ENCODE measurements around the gene ATAD3B.
"Not testable (repeated sequence)": the region's sequence is repeated elsewhere in the genome, so short reads cannot be mapped to it uniquely, and the experiment has no call there.

The ATAD3B gene

DNA sequence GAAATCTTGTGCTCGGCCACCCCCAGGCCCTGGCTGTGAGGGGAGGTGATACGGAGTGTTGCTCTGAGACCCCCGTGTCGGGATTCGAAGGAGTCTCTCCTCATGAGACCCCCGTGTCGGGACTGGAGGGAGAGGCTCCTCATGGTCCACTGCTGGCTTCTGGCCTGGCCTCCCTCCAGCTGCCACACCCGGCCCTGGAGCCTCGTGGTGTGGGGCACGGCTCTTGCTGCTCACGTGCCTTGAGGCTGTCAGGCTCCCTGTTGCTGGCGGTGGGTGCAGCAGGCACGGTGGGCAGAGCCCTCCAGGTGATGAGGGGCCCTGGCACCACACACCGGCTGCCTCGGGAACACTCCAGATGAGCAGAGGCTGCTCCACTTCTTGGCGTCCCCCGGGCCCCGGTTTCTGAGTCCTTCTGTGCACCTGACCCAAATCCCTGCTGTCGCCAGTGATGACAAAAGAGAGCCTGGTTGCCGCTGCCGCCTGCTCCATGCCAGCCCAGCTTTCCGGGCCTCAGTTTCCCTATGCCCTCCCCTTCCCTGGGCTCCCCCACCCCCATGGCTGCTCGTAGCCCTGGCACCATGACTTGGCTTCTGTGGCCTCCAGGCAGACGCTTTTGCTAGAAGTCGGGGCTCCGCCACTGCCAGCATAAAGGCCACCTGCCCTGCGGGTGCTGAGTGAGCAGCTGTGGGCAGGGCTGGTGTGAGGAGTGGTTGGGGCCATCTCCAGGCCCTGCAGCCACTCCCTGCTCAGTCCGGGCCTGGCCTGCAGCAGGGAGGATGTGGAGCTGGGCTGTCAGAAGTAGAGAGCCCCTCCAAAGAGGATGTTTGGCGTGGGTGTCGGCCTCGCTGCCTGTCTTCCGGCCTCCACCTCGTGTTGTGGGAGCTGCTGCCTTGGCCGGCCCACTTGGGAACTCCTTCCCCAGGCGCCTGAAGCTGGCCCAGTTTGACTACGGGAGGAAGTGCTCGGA is 57.0 kb downstream of the ATAD3B start:
- Mint-ChIP-seq H3K36me3 (peaks cover 44 to 48% of the 10 kb centered on the region in 2 donors), H3K27ac (no peak overlapping the region), H3K4me3 (no peak overlapping the region), H3K4me1 (no peaks in the 10 kb centered on the region), H3K9me3 (peaks cover 4 to 6% of the 10 kb centered on the region in 2 donors), H3K27me3 (no peaks in the 10 kb centered on the region)
- no peak for DNase-seq
- ATAC-seq (replicated peaks) = no peak

- DNase-seq (no peak), ATAC-seq (replicated peaks) (no peak)
- Mint-ChIP-seq H3K27me3 (no peaks in the 10 kb centered on the region), H3K4me1 (no peaks in the 10 kb centered on the region), H3K36me3 (peaks cover 47 to 48% of the 10 kb centered on the region in 2 donors), H3K9me3 (peaks cover 4 to 6% of the 10 kb centered on the region in 2 donors), H3K27ac (no peak overlapping the region), H3K4me3 (no peak overlapping the region)
Measured at GRCh38 chr1:1529321-1529720, 57.8 kb downstream of the ATAD3B start.

- H3K36me3 Mint-ChIP-seq = peaks cover 46 to 47% of the 10 kb centered on the region in 2 donors
- H3K27ac Mint-ChIP-seq = no peak overlapping the region
- no peaks in the 10 kb centered on the region for H3K4me1 Mint-ChIP-seq
- H3K27me3 Mint-ChIP-seq = no peaks in the 10 kb centered on the region
- H3K9me3 Mint-ChIP-seq = peaks cover 4 to 6% of the 10 kb centered on the region in 2 donors
- no peak for DNase-seq
- H3K4me3 Mint-ChIP-seq = no peak overlapping the region
- ATAC-seq (replicated peaks) = no peak
Measured at GRCh38 chr1:1529936-1530335, 58.4 kb downstream of the ATAD3B start.

DNA sequence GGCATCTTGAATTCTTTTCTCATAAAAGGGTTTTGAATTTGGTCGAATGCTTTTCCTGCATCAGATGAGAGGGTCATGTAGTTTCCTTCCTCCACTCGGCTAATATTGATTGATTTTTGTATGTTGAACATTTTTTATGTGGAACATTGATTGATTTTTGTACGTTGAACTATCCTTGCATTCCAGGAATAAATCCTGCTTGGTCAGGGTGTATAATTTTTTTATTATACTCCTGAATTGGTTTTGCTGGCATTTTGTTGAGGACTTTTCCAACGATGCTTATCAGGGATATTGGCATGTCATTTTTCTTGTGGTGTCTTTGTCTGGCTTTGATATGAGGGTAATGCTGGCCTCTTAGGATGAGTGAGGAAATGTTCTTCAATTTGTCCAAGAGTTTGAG is 60.4 kb downstream of the ATAD3B start:
- peak overlapping the region; percentile 65 for H3K27ac Mint-ChIP-seq
- no peaks in the 10 kb centered on the region for H3K4me1 Mint-ChIP-seq
- no peaks in the 10 kb centered on the region for H3K27me3 Mint-ChIP-seq
- DNase-seq (no peak), ATAC-seq (replicated peaks) (no peak)
- H3K4me3 Mint-ChIP-seq = no peak overlapping the region
- H3K36me3 Mint-ChIP-seq = peaks cover 45% of the 10 kb centered on the region in 2 donors
- peaks cover 4 to 6% of the 10 kb centered on the region in 2 donors for H3K9me3 Mint-ChIP-seq

- not testable (repeated sequence) for H3K4me3 Mint-ChIP-seq; H3K27me3 Mint-ChIP-seq; H3K27ac Mint-ChIP-seq; H3K9me3 Mint-ChIP-seq; ATAC-seq (replicated peaks); H3K4me1 Mint-ChIP-seq; DNase-seq
- peaks cover 37 to 38% of the 10 kb centered on the region in 2 donors for H3K36me3 Mint-ChIP-seq
Measured at GRCh38 chr1:1533176-1533893, 61.8 kb downstream of the ATAD3B start.

GRCh38 chr1:1533894-1534291 is 62.3 kb downstream of the ATAD3B start:
- not testable (repeated sequence) for H3K9me3 Mint-ChIP-seq; H3K4me3 Mint-ChIP-seq; H3K4me1 Mint-ChIP-seq; ATAC-seq (replicated peaks); H3K27ac Mint-ChIP-seq; DNase-seq; H3K27me3 Mint-ChIP-seq
- peaks cover 34% of the 10 kb centered on the region in 2 donors for H3K36me3 Mint-ChIP-seq

DNA sequence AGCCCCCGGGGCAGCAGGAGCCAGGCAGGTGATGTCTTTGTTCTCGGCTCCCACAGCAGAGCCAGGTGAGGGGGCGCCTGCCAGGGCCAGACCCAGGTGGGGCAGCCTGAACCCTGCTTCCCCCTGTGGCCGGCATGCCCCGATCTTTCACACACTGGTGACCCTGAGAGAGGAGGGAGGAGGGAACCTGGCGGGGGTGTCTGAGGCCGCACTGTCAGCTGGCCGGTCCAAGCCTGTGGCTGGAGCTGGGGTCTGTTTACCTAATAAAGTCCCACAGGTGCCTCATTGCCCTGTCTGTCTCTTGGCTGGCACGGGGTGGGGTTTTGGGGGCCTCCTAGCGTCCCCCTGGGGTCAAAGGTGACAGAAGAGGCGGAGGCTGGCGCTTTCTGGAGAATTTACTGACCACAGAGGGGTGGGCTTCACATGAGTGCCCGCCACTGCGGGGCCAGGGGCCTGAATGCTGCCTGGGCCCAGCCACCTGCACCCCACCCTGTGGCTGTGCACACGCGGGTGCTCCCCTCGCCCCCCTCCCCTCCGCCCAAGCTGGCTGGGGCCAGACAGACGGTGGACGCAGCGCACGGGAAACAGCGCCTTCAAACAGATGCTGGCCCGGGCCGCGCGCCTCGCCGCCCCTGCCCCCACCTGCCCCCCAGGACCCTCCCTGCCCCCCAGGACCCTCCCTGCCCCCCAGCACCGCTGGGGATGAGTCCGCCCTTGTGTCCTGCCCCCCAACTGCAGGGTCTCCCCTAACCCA is 63.0 kb downstream of the ATAD3B start:
- Mint-ChIP-seq H3K4me1 (peaks cover 2 to 5% of the 10 kb centered on the region in 2 donors), H3K27ac (no peak overlapping the region), H3K27me3 (peaks cover 5 to 11% of the 10 kb centered on the region in 2 donors), H3K9me3 (peaks cover 4 to 6% of the 10 kb centered on the region in 2 donors), H3K36me3 (peaks cover 30 to 32% of the 10 kb centered on the region in 2 donors), H3K4me3 (no peak overlapping the region)
- DNase-seq (no peak), ATAC-seq (replicated peaks) (no peak)

- no peak for ATAC-seq (replicated peaks)
- Mint-ChIP-seq H3K4me3 (no peak overlapping the region), H3K4me1 (peaks cover 3 to 5% of the 10 kb centered on the region in 2 donors), H3K36me3 (peaks cover 24% of the 10 kb centered on the region in 2 donors), H3K27me3 (peaks cover 5 to 12% of the 10 kb centered on the region in 2 donors), H3K9me3 (peaks cover 4 to 6% of the 10 kb centered on the region in 2 donors), H3K27ac (no peak overlapping the region)
- no peak for DNase-seq
Measured at GRCh38 chr1:1535201-1536018, 63.8 kb downstream of the ATAD3B start.

GRCh38 chr1:1536019-1536937 is 64.7 kb downstream of the ATAD3B start:
- Mint-ChIP-seq H3K4me1 (peaks cover 3 to 5% of the 10 kb centered on the region in 2 donors), H3K27ac (no peak overlapping the region), H3K9me3 (peaks cover 4% of the 10 kb centered on the region in 2 donors), H3K36me3 (peaks cover 19% of the 10 kb centered on the region in 2 donors), H3K27me3 (peaks cover 5 to 12% of the 10 kb centered on the region in 2 donors), H3K4me3 (no peak overlapping the region)
- DNase-seq = no peak
- no peak for ATAC-seq (replicated peaks)

DNA sequence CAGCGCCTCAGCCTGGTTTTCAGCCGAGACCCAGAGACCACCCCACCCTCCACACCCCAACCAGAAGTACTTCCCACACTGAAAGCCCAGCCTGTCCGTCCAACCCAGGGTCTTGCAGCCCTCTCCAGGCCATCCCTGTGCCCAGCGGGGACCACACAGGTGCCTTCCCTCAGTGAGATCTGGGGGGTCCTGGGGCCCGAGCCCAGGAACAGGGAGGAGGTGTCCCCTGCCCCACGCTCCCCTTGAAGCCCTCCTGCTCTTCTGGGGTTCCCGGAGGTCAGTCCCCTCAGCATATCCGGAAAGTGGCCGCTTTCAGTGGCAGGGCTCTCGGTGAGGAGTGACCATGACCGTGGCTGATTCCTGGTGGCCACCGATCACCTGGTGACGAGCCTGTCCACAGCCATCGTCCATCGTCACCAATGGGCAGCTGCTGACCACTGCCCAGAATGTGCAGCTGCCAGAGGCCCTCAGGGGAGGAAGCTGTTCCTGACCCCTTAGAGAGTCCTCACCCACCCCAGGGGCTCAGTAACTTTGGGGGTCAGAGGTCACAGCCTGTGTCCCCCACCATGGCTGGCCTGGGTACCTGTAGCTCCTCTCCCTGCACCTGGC is 65.5 kb downstream of the ATAD3B start:
- Mint-ChIP-seq H3K36me3 (peaks cover 21 to 22% of the 10 kb centered on the region in 2 donors), H3K9me3 (peaks cover 1 to 2% of the 10 kb centered on the region in 2 donors), H3K4me1 (peaks cover 3 to 5% of the 10 kb centered on the region in 2 donors), H3K27me3 (peaks cover 5 to 12% of the 10 kb centered on the region in 2 donors), H3K4me3 (no peak overlapping the region), H3K27ac (no peak overlapping the region)
- ATAC-seq (replicated peaks) (no peak), DNase-seq (no peak)

DNA sequence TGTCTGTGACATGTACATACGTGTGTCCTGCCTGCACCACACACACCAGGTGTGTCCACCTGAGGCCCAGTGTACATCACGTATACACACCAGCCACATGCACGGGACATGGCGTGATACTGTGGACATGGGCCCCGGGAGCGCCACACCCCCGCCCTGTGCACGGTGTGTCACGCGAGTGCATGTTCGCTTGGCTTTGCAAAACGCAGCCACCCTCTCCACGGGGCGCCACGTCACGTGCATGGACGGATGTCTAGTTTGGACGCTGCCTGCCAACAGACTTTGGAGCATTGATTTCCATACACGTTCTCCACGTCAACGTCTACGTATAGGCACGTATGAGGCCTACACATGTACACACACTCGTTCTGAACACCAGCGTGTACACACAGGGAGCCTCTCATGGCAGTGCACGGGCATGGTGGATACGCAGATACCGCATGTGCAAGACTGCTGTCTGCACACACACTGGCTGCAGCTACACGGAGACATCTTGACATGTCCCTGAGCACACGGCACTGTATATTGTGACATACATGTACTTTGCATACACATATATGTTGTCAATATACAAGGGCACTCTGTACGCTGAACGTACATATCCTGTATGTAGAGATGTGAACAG is 66.2 kb downstream of the ATAD3B start:
- DNase-seq (no peak), ATAC-seq (replicated peaks) (no peak)
- Mint-ChIP-seq H3K9me3 (no peaks in the 10 kb centered on the region), H3K4me1 (peaks cover 3 to 5% of the 10 kb centered on the region in 2 donors), H3K27me3 (peaks cover 5 to 12% of the 10 kb centered on the region in 2 donors), H3K36me3 (peaks cover 18 to 23% of the 10 kb centered on the region in 2 donors), H3K4me3 (no peak overlapping the region), H3K27ac (no peak overlapping the region)

GRCh38 chr1:1538334-1538733 is 66.8 kb downstream of the ATAD3B start:
- H3K27ac Mint-ChIP-seq = no peak overlapping the region
- H3K4me3 Mint-ChIP-seq = no peak overlapping the region
- peaks cover 3 to 5% of the 10 kb centered on the region in 2 donors for H3K4me1 Mint-ChIP-seq
- H3K9me3 Mint-ChIP-seq = no peaks in the 10 kb centered on the region
- ATAC-seq (replicated peaks) = no peak
- no peak for DNase-seq
- peaks cover 5 to 12% of the 10 kb centered on the region in 2 donors for H3K27me3 Mint-ChIP-seq
- H3K36me3 Mint-ChIP-seq = peaks cover 21 to 25% of the 10 kb centered on the region in 2 donors

Data from stimulated activated naive B cell treated with anti-CD40 and anti-IgM and Interleukin-4, amounts not matched to agents 10 μg/mL and 1 μg/mL and 100 μg/mL, for 72 hours (primary cell).